ENCODE results near the gene G2E3.
A peak's percentile ranks its signal among the peaks of the same experiment; 100 is the strongest.
"Not testable (repeated sequence)": the region's sequence is repeated elsewhere in the genome, so short reads cannot be mapped to it uniquely, and the experiment has no call there.

Gene G2E3

GRCh38 chr14:30558675-30559555, at the start of gene G2E3:
TSS of gene G2E3 (plus strand) at chr14:30559158. CDS start at chr14:30581080, 21,922 bp downstream.
- peak; percentile 84 for DNase-seq

GRCh38 chr14:30517737-30518136, 41.2 kb upstream of the G2E3 start:
- no peak for DNase-seq

GRCh38 chr14:30518867-30519560, 39.9 kb upstream of the G2E3 start:
- no peak for DNase-seq

- DNase-seq = no peak
Observed at GRCh38 chr14:30519961-30520360, 39.0 kb upstream of the G2E3 start.

GRCh38 chr14:30520536-30520935, 38.4 kb upstream of the G2E3 start:
- no peak for DNase-seq

- no peak for DNase-seq
Observed at GRCh38 chr14:30521899-30522736, 36.8 kb upstream of the G2E3 start.

GRCh38 chr14:30525833-30526232, 33.1 kb upstream of the G2E3 start:
- DNase-seq = no peak

GRCh38 chr14:30527196-30527595, 31.8 kb upstream of the G2E3 start:
- DNase-seq = no peak

- no peak for DNase-seq
Observed at GRCh38 chr14:30528119-30528518, 30.8 kb upstream of the G2E3 start.

GRCh38 chr14:30528778-30529642, 29.9 kb upstream of the G2E3 start:
- no peak for DNase-seq

- DNase-seq = no peak
Observed at GRCh38 chr14:30532264-30532663, 26.7 kb upstream of the G2E3 start.

- no peak for DNase-seq
Observed at GRCh38 chr14:30533126-30533525, 25.8 kb upstream of the G2E3 start.

- no peak for DNase-seq
Observed at GRCh38 chr14:30541318-30541717, 17.6 kb upstream of the G2E3 start.

- not testable (repeated sequence) for DNase-seq
Observed at GRCh38 chr14:30546735-30547134, 12.2 kb upstream of the G2E3 start.

GRCh38 chr14:30547388-30548048, 11.4 kb upstream of the G2E3 start:
- no peak for DNase-seq

- DNase-seq = no peak
Observed at GRCh38 chr14:30550335-30550734, 8.6 kb upstream of the G2E3 start.

GRCh38 chr14:30551460-30551859, 7.5 kb upstream of the G2E3 start:
- DNase-seq = no peak

GRCh38 chr14:30553311-30553989, 5.5 kb upstream of the G2E3 start:
- DNase-seq = no peak

GRCh38 chr14:30558362-30558674, 640 bp upstream of the G2E3 start:
- DNase-seq = no peak

- no peak for DNase-seq
Observed at GRCh38 chr14:30559638-30560091, 707 bp downstream of the G2E3 start.

GRCh38 chr14:30560581-30560980, 1.6 kb downstream of the G2E3 start:
- DNase-seq = no peak

All from activated effector memory CD4-positive, alpha-beta T cell treated with Interleukin-2 at 50 U/mL for 16 hours (primary cell).